Left ventricle myocardium inferior (tissue), 1 donor: ENCODE results near the gene RSRC2. TPM values are rescaled to one million over a fixed set of nuclear protein-coding genes. Genes with fewer than 3 reads are reported as not detected.
"Not testable (repeated sequence)": the region's sequence is repeated elsewhere in the genome, so short reads cannot be mapped to it uniquely, and the experiment has no call there.

Source experiments
- DNase-seq: peaks from one replicate; pipeline ENCODE4 v3.0.0-alpha.2; 2020
- H3K27ac ChIP-seq: fragments of 200-600 bp; replicated peaks from 2 replicates; pipeline ENCODE4 v1.8.0; 2021
- H3K27me3 ChIP-seq: fragments of 200-600 bp; 2 replicates; pipeline ENCODE4 v1.8.0; 2021; ENCODE audit warnings: low read depth
- H3K36me3 ChIP-seq: fragments of 200-600 bp; 2 replicates; pipeline ENCODE4 v1.8.0; 2021
- H3K4me1 ChIP-seq: fragments of 200-600 bp; 2 replicates; pipeline ENCODE4 v1.8.0; 2021
- H3K4me3 ChIP-seq: fragments of 200-600 bp; 2 replicates; pipeline ENCODE4 v1.8.0; 2021; ENCODE audit warnings: mild to moderate bottlenecking, moderate library complexity
- H3K9me3 ChIP-seq: fragments of 200-600 bp; replicated peaks from 2 replicates; pipeline ENCODE4 v1.8.0; 2021
- intact Hi-C: fragments of 100-400 bp; cut with micrococcal nuclease; formaldehyde crosslinking; loops from one replicate; pipeline ENCODE4 v1.11.0; 2022
- total RNA-seq: library from RNA; stranded (reverse); fragmentation: NEBNext Ultra II Directional; extraction: Animal tissue kit (Norgen Biotek cat#: 25700); gene quantifications from one replicate; pipeline ENCODE4 v1.2.1, GENCODE V29; 2021
- TF ChIP-seq, protein P1 (sequence below): fragments of 200-600 bp; IDR thresholded peaks from 2 replicates; pipeline ENCODE4 v1.8.0; 2021; ENCODE audit warnings: antibody characterized with exemption, mild to moderate bottlenecking, borderline replicate concordance
- donor health status: DM: no; HTN: yes; CAD: no; lungs with severe emphysema.

The RSRC2 gene
- total RNA-seq, 1 donor from 2014 or later: 35.8 TPM

DNA sequence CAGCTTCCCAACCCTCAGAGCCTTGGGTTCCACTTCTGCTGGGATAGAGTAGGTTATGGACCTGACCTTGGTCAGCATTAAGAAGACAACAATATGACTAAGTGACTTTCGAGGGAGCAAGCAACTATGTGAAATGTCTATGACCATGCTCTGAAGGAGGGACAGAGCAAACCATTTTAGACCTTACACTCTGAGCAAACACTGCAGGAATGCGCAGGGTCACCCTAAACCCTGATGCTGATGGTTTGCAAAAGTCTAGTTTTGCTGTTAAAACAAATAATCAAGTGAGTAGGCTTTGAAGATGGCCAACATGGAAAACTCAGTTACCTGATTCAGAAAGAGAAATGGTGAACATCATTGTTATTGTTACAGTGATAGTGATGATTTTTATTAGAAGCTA, 34.7 kb downstream of the RSRC2 start:
- Histone ChIP-seq H3K36me3 (peaks cover 79% of the 10 kb centered on the region), H3K9me3 (no peaks in the 10 kb centered on the region), H3K4me3 (no peak overlapping the region), H3K27me3 (no peaks in the 10 kb centered on the region), H3K27ac (no peak overlapping the region), H3K4me1 (peaks cover 15% of the 10 kb centered on the region)
- no peak for DNase-seq
- intact Hi-C loops: no loop called here
- TF ChIP-seq, protein P1, sequence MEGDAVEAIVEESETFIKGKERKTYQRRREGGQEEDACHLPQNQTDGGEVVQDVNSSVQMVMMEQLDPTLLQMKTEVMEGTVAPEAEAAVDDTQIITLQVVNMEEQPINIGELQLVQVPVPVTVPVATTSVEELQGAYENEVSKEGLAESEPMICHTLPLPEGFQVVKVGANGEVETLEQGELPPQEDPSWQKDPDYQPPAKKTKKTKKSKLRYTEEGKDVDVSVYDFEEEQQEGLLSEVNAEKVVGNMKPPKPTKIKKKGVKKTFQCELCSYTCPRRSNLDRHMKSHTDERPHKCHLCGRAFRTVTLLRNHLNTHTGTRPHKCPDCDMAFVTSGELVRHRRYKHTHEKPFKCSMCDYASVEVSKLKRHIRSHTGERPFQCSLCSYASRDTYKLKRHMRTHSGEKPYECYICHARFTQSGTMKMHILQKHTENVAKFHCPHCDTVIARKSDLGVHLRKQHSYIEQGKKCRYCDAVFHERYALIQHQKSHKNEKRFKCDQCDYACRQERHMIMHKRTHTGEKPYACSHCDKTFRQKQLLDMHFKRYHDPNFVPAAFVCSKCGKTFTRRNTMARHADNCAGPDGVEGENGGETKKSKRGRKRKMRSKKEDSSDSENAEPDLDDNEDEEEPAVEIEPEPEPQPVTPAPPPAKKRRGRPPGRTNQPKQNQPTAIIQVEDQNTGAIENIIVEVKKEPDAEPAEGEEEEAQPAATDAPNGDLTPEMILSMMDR: no peak

DNA sequence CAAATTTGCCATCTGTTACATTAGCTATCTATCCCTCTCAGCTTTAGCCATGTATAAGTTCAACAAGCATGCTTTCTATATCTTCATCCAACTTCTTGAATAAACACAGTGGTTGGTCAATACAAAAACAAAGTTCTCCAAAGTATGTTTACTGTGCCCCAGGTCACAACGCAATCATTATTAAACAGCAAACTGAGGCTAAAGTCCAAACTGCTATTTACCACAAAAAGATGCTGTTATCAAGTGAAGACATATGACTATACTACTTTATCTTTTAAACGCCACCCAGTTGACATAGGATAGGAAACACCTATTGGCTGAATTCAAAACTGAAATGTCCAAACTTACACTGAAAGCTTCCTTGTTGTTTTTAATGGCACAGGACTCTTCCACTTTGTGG, 37.7 kb downstream of the RSRC2 start:
- H3K27me3 ChIP-seq: no peaks in the 10 kb centered on the region
- peaks cover 88% of the 10 kb centered on the region for H3K36me3 ChIP-seq
- no peaks in the 10 kb centered on the region for H3K9me3 ChIP-seq
- no peak overlapping the region for H3K4me3 ChIP-seq
- TF ChIP-seq, protein P1: no peak
- no peak for DNase-seq
- no peak overlapping the region for H3K27ac ChIP-seq
- H3K4me1 ChIP-seq: no peaks in the 10 kb centered on the region
- intact Hi-C loops: no loop called here

DNA sequence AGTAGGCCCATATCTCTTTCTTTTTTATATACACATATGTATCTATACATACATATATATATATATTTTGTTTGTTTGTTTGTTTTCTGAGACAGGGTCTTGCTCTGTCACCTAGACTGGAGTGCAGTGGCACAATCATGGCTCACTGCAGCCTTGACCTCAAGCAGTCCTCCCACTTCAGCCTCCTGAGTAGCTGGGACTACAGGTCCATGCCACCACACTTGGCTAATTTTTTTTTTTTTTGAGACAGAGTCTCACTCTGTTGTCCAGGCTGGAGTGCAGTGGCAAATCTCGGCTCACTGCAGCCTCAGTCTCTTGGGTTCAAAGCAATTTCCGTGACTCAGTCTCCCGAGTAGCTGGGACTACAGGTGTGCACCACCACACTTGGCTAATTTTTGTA, 38.9 kb downstream of the RSRC2 start:
- intact Hi-C loops, H3K4me1 ChIP-seq, H3K4me3 ChIP-seq, H3K27ac ChIP-seq, H3K9me3 ChIP-seq, DNase-seq, H3K27me3 ChIP-seq: not testable (repeated sequence)
- H3K36me3 ChIP-seq: peaks cover 92% of the 10 kb centered on the region

DNA sequence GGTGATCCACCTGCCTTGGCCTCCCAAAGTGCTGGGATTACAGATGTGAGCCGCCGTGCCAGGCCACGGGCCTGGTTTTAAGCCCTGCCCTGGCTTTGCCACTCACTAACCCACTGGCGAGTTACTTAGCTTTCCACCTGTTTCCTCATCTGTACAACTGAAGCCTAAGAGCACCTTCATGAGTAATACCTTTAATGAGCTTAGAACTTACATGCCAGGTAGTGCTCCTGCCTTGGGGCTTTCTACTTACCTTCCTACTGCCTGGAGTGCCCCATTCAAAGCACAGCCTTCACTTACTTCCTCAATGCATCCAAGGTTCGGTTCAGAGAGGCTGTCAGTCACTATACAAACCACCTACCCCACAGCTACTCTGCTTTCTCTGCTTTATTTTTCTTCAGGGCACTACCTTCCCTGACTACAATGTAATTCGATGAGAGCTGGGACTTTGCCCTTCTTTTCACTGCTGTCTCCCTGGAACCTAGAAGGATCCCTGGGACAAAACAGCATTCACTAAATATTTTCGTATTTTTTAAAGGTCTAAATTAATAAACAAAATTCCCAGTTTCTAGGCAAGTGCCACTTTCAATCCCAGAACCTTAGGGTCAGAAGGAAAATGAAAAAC, 39.8 kb downstream of the RSRC2 start:
- TF ChIP-seq, protein P1: no peak
- DNase-seq: no peak
- Histone ChIP-seq H3K36me3 (peaks cover 91% of the 10 kb centered on the region), H3K4me1 (no peaks in the 10 kb centered on the region), H3K27me3 (no peaks in the 10 kb centered on the region), H3K9me3 (no peaks in the 10 kb centered on the region), H3K4me3 (no peak overlapping the region), H3K27ac (no peak overlapping the region)
- intact Hi-C loops: no loop called here

DNA sequence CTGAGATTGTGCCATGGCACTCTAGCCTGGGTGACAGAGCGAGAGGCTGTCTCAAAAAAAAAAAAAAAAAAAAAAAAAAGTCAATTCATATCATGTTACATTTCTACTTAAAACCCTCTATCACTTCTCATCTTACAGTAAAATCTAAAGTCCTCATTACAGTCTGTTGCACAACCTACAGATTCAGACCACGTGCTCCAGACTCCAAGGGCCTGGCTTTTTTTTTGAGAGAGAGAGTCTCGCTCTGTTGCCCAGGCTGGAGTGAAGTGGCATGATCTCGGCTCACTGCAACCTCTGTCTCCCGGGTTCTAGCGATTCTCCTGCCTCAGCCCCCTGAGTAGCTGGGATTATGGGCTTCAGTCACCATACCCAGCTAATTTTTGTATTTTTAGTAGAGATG, 40.4 kb downstream of the RSRC2 start:
- H3K4me3 ChIP-seq, H3K27ac ChIP-seq, intact Hi-C loops, H3K9me3 ChIP-seq, H3K4me1 ChIP-seq, DNase-seq, H3K27me3 ChIP-seq: not testable (repeated sequence)
- H3K36me3 ChIP-seq: peaks cover 91% of the 10 kb centered on the region

DNA sequence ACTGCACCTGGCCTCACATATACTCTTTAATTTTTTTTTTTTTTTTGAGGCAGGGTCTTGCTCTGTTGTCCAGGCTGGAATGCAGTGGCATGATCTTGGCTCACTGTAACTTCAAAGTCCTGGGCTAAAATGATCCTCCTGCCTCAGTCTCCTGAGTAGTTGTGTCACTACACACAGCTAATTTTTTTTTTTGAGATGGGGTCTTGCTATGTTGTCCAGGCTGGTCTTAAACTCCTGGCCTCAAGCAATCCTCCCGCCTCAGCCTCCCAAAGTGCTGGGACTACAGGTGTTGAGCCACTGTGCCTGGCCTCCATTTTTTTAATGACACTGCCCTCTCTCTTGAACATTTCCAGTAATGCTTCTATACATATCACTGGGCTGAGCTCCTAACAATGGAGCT, 42.4 kb downstream of the RSRC2 start:
- H3K9me3 ChIP-seq, H3K4me3 ChIP-seq, H3K27ac ChIP-seq, H3K4me1 ChIP-seq, intact Hi-C loops, H3K27me3 ChIP-seq, DNase-seq: not testable (repeated sequence)
- peaks cover 92% of the 10 kb centered on the region for H3K36me3 ChIP-seq

DNA sequence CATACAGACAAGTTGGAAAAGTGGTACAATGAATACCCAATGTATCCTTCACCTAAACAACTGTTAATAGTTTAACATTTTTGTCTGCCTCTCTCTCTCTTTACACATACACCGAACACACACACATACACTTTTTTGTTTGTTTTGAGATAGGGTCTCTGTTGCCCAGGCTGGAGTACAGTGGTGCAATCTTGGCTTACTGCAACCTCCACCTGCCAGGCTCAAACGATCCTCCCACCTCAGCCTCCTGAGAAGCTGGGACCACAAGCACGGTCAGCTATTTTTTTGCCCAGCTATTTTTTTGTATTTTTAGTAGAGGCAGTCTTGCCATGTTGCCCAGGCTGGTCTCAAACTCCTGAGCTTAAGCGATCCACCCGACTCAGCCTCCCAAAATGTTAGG, 42.8 kb downstream of the RSRC2 start:
- intact Hi-C loops: no loop called here
- DNase-seq: no peak
- Histone ChIP-seq H3K9me3 (no peaks in the 10 kb centered on the region), H3K27ac (no peak overlapping the region), H3K27me3 (no peaks in the 10 kb centered on the region), H3K36me3 (peaks cover 92% of the 10 kb centered on the region), H3K4me3 (no peak overlapping the region), H3K4me1 (no peaks in the 10 kb centered on the region)
- TF ChIP-seq, protein P1: no peak
